Thymus (tissue), 11 donors: ENCODE measurements around the gene ABCB6. TPM values are rescaled to one million over a fixed set of nuclear protein-coding genes. Genes with fewer than 3 reads are reported as not detected.
A peak's percentile ranks its signal among the peaks of the same experiment; 100 is the strongest.

Experiments
- DNase-seq, 9 donors: peaks; one replicate each; pipeline ENCODE4 v3.0.0-alpha.2; 2013; ENCODE audit warnings: low spot score in 9 of 9, low read depth in 6 of 9, missing footprints in 1 of 9
- H3K27ac ChIP-seq, 2 donors: one replicate each; pipeline ENCODE4 v1.5.1; 2013; ENCODE audit warnings: control low read depth in 1 of 2, low read depth in 1 of 2, low read length in 1 of 2, mild to moderate bottlenecking in 1 of 2, moderate library complexity in 1 of 2
- H3K27me3 ChIP-seq, 2 donors: one replicate each; pipeline ENCODE4 v1.5.1; 2013; ENCODE audit warnings: low read length in 1 of 2; ENCODE audit not compliant: control insufficient read depth in 2 of 2, insufficient read depth in 1 of 2
- H3K36me3 ChIP-seq, 2 donors: one replicate each; pipeline ENCODE4 v1.5.1; 2013; ENCODE audit warnings: low read length in 1 of 2, mild to moderate bottlenecking in 1 of 2, moderate library complexity in 1 of 2; ENCODE audit not compliant: control insufficient read depth in 2 of 2, insufficient read depth in 2 of 2
- H3K4me1 ChIP-seq, 2 donors: one replicate each; pipeline ENCODE4 v1.5.1; 2013; ENCODE audit warnings: low read length in 2 of 2; ENCODE audit not compliant: control insufficient read depth in 2 of 2, insufficient read depth in 2 of 2
- H3K4me3 ChIP-seq, 2 donors: one replicate each; pipeline ENCODE4 v1.5.1; 2013; ENCODE audit warnings: low read length in 2 of 2, control low read depth in 1 of 2, mild to moderate bottlenecking in 1 of 2
- H3K9me3 ChIP-seq, 2 donors: one replicate each; pipeline ENCODE4 v1.5.1; 2013; ENCODE audit warnings: low read length in 1 of 2, mild to moderate bottlenecking in 1 of 2; ENCODE audit not compliant: control insufficient read depth in 2 of 2, insufficient read depth in 1 of 2
- WGBS: extraction: QIAGEN DNeasy Blood & Tissue Kit; methylation state at CpG from one replicate; pipeline ENCODE4 v1.1.7; 2013; 5-methylcytosine and 5-hydroxymethylcytosine counted together
- polyA plus RNA-seq: library from polyadenylated mRNA; stranded (reverse); fragments of 200-250 nt; gene quantifications from one replicate; pipeline ENCODE4 v1.2.3, GENCODE V29; 2013
- total RNA-seq: library from RNA; stranded (reverse); fragments of 120-200 nt; gene quantifications from one replicate; pipeline ENCODE4 v1.2.4, GENCODE V29; 2013
- donor health status: healthy.

Gene ABCB6
- total and polyA plus RNA-seq, 2 donors, result 8.2 to 29.3 TPM

- H3K4me3 ChIP-seq, result no peak overlapping the region
- H3K27me3 ChIP-seq, result no peaks in the 10 kb centered on the region
- WGBS, result 93% methylated on average over 9 of the region's 9 CpGs
- peak overlapping the region in 1 of 2 donors; percentile 43 for H3K27ac ChIP-seq
- H3K36me3 ChIP-seq, result peaks cover 37 to 38% of the 10 kb centered on the region in 2 donors
- peaks cover 3 to 46% of the 10 kb centered on the region in 2 donors for H3K4me1 ChIP-seq
- DNase-seq, result no peak
- H3K9me3 ChIP-seq, result no peaks in the 10 kb centered on the region
Measured at GRCh38 chr2:219210886-219211362, 7.8 kb downstream of the ABCB6 start.

- DNase-seq, result no peak
- Histone ChIP-seq H3K36me3 (peaks cover 35 to 38% of the 10 kb centered on the region in 2 donors), H3K9me3 (no peaks in the 10 kb centered on the region), H3K27ac (no peak overlapping the region), H3K27me3 (no peaks in the 10 kb centered on the region), H3K4me3 (no peak overlapping the region), H3K4me1 (peaks cover 6 to 49% of the 10 kb centered on the region in 2 donors)
- WGBS, result 97% methylated on average over 24 of the region's 24 CpGs
Measured at GRCh38 chr2:219210196-219210885, 8.4 kb downstream of the ABCB6 start.

GRCh38 chr2:219209236-219210195 is 9.2 kb downstream of the ABCB6 start:
- Histone ChIP-seq H3K36me3 (peaks cover 33 to 38% of the 10 kb centered on the region in 2 donors), H3K9me3 (peaks cover 0 to under 1% of the 10 kb centered on the region in 2 donors), H3K27ac (peak overlapping the region in 1 of 2 donors; percentile 55), H3K27me3 (no peaks in the 10 kb centered on the region), H3K4me1 (peaks cover 6 to 49% of the 10 kb centered on the region in 2 donors), H3K4me3 (no peak overlapping the region)
- DNase-seq, result no peak
- 41% methylated on average over 18 of the region's 18 CpGs for WGBS

GRCh38 chr2:219207884-219208740 is 10.6 kb downstream of the ABCB6 start:
- H3K36me3 ChIP-seq, result peaks cover 28 to 38% of the 10 kb centered on the region in 2 donors
- H3K9me3 ChIP-seq, result peaks cover 0 to 3% of the 10 kb centered on the region in 2 donors
- H3K4me1 ChIP-seq, result peaks cover 6 to 49% of the 10 kb centered on the region in 2 donors
- H3K4me3 ChIP-seq, result no peak overlapping the region
- 88% methylated on average over 17 of the region's 17 CpGs for WGBS
- no peaks in the 10 kb centered on the region for H3K27me3 ChIP-seq
- no peak for DNase-seq
- peak overlapping the region in 1 of 2 donors; percentile 66 for H3K27ac ChIP-seq

- peak overlapping the region; percentile 72 to 76 for H3K4me3 ChIP-seq
- peak overlapping the region; percentile 66 to 92 for H3K27ac ChIP-seq
- DNase-seq, result no peak
- H3K9me3 ChIP-seq, result peaks cover 0 to 3% of the 10 kb centered on the region in 2 donors
- H3K27me3 ChIP-seq, result no peaks in the 10 kb centered on the region
- WGBS, result 32% methylated on average over 22 of the region's 22 CpGs
- peaks cover 6 to 49% of the 10 kb centered on the region in 2 donors for H3K4me1 ChIP-seq
- H3K36me3 ChIP-seq, result peaks cover 28 to 34% of the 10 kb centered on the region in 2 donors
Measured at GRCh38 chr2:219207134-219207883, 11.4 kb downstream of the ABCB6 start.

GRCh38 chr2:219206328-219207133 is 12.2 kb downstream of the ABCB6 start, which contains the start of gene ZFAND2B:
ZFAND2B (plus strand) TSS chr2:219206782; CDS start chr2:219206988, 206 bp downstream.
- Histone ChIP-seq H3K27ac (peak within 1 kb of the TSS; percentile 92 to 97), H3K4me3 (peak within 1 kb of the TSS; percentile 72 to 76), H3K9me3 (peaks cover 0 to 3% of the 10 kb centered on the region in 2 donors), H3K36me3 (peaks cover 28 to 34% of the 10 kb centered on the region in 2 donors), H3K4me1 (peaks cover 6 to 49% of the 10 kb centered on the region in 2 donors), H3K27me3 (no peaks in the 10 kb centered on the region)
- under 1% methylated on average over 76 of the region's 76 CpGs for WGBS
- peak; percentile 81 to 97 (median 93) for DNase-seq

GRCh38 chr2:219205981-219206327 is 12.8 kb downstream of the ABCB6 start:
- H3K36me3 ChIP-seq, result peaks cover 28 to 31% of the 10 kb centered on the region in 2 donors
- H3K27me3 ChIP-seq, result no peaks in the 10 kb centered on the region
- peak overlapping the region; percentile 72 to 76 for H3K4me3 ChIP-seq
- peaks cover 6 to 44% of the 10 kb centered on the region in 2 donors for H3K4me1 ChIP-seq
- DNase-seq, result no peak
- 26% methylated on average over 7 of the region's 7 CpGs for WGBS
- peaks cover 0 to 3% of the 10 kb centered on the region in 2 donors for H3K9me3 ChIP-seq
- H3K27ac ChIP-seq, result peak overlapping the region; percentile 92 to 97
